ENCODE results near the gene XAGE2. TPM values are rescaled to one million over a fixed set of nuclear protein-coding genes. Genes with fewer than 3 reads are reported as not detected.
"Not testable (repeated sequence)": the region's sequence is repeated elsewhere in the genome, so short reads cannot be mapped to it uniquely, and the experiment has no call there.

XAGE2 gene
- not detected for total RNA-seq

GRCh38 chrX:52368368-52369055, at the start of gene XAGE2:
Gene XAGE2, plus strand, starts transcription at chrX:52369021. Its CDS starts 994 bp downstream, at chrX:52370015.
- Mint-ChIP-seq H3K4me1 (ENCODE audit: low read depth in 2 of 2) (no peaks in the 10 kb centered on the region), H3K4me3 (no peak within 1 kb of the TSS), H3K27ac (no peak within 1 kb of the TSS), H3K36me3 (no peaks in the 10 kb centered on the region), H3K27me3 (peaks cover 12 to 25% of the 10 kb centered on the region in 2 donors), H3K9me3 (no peaks in the 10 kb centered on the region)
- ATAC-seq (no peak), DNase-seq (ENCODE audit: low spot score) (no peak)

GRCh38 chrX:52337410-52337809, 31.4 kb upstream of the XAGE2 start:
- ATAC-seq (no peak), DNase-seq (ENCODE audit: low spot score) (no peak)
- Mint-ChIP-seq H3K27me3 (peaks cover 21 to 34% of the 10 kb centered on the region in 2 donors), H3K4me3 (no peak overlapping the region), H3K36me3 (no peaks in the 10 kb centered on the region), H3K27ac (no peak overlapping the region), H3K9me3 (no peaks in the 10 kb centered on the region), H3K4me1 (ENCODE audit: low read depth in 2 of 2) (no peaks in the 10 kb centered on the region)

GRCh38 chrX:52341493-52341892, 27.3 kb upstream of the XAGE2 start:
- H3K4me1 Mint-ChIP-seq (ENCODE audit: low read depth in 2 of 2) = peaks cover 0 to 2% of the 10 kb centered on the region in 2 donors
- H3K27me3 Mint-ChIP-seq = peaks cover 11 to 24% of the 10 kb centered on the region in 2 donors
- H3K27ac Mint-ChIP-seq = no peak overlapping the region

GRCh38 chrX:52343131-52343530, 25.7 kb upstream of the XAGE2 start:
- H3K27me3 Mint-ChIP-seq = peaks cover 11 to 29% of the 10 kb centered on the region in 2 donors
- H3K9me3 Mint-ChIP-seq = not testable (repeated sequence)

More at GRCh38 chrX:52341493-52341892, 27.3 kb upstream of the XAGE2 start:
- DNase-seq (ENCODE audit: low spot score) (no peak), ATAC-seq (no peak)
- Mint-ChIP-seq H3K9me3 (no peaks in the 10 kb centered on the region), H3K36me3 (no peaks in the 10 kb centered on the region), H3K4me3 (no peak overlapping the region)

GRCh38 chrX:52345402-52345801, 23.4 kb upstream of the XAGE2 start:
- not testable (repeated sequence) for ATAC-seq; H3K27ac Mint-ChIP-seq; H3K36me3 Mint-ChIP-seq; H3K9me3 Mint-ChIP-seq; H3K4me1 Mint-ChIP-seq (ENCODE audit: low read depth in 2 of 2); H3K4me3 Mint-ChIP-seq; DNase-seq (ENCODE audit: low spot score)
- H3K27me3 Mint-ChIP-seq = peaks cover 0 to 20% of the 10 kb centered on the region in 2 donors

More at GRCh38 chrX:52343131-52343530, 25.7 kb upstream of the XAGE2 start:
- not testable (repeated sequence) for ATAC-seq; DNase-seq (ENCODE audit: low spot score); H3K27ac Mint-ChIP-seq; H3K4me3 Mint-ChIP-seq; H3K36me3 Mint-ChIP-seq; H3K4me1 Mint-ChIP-seq (ENCODE audit: low read depth in 2 of 2)

- Mint-ChIP-seq H3K27me3 (peaks cover 0 to 17% of the 10 kb centered on the region in 2 donors), H3K4me1 (ENCODE audit: low read depth in 2 of 2) (peaks cover 0 to 2% of the 10 kb centered on the region in 2 donors), H3K27ac (no peak overlapping the region), H3K4me3 (no peak overlapping the region), H3K9me3 (no peaks in the 10 kb centered on the region), H3K36me3 (no peaks in the 10 kb centered on the region)
- ATAC-seq (peak; percentile 60 to 73), DNase-seq (ENCODE audit: low spot score) (no peak)
These were observed 22.4 kb upstream of the XAGE2 start for GRCh38 chrX:52346174-52347165.

- H3K36me3 Mint-ChIP-seq = no peaks in the 10 kb centered on the region
- H3K27ac Mint-ChIP-seq = no peak overlapping the region
- ATAC-seq = no peak
- no peak for DNase-seq (ENCODE audit: low spot score)
- peaks cover 0 to 2% of the 10 kb centered on the region in 2 donors for H3K4me1 Mint-ChIP-seq (ENCODE audit: low read depth in 2 of 2)
- no peaks in the 10 kb centered on the region for H3K9me3 Mint-ChIP-seq
- no peak overlapping the region for H3K4me3 Mint-ChIP-seq
- H3K27me3 Mint-ChIP-seq = peaks cover 0 to 13% of the 10 kb centered on the region in 2 donors
These were observed 19.1 kb upstream of the XAGE2 start for GRCh38 chrX:52349681-52350080.

- Mint-ChIP-seq H3K36me3 (no peaks in the 10 kb centered on the region), H3K9me3 (no peaks in the 10 kb centered on the region), H3K27ac (no peak overlapping the region), H3K4me3 (no peak overlapping the region), H3K4me1 (ENCODE audit: low read depth in 2 of 2) (no peaks in the 10 kb centered on the region), H3K27me3 (peaks cover 0 to 17% of the 10 kb centered on the region in 2 donors)
- DNase-seq (ENCODE audit: low spot score) (no peak), ATAC-seq (no peak)
These were observed 16.3 kb upstream of the XAGE2 start for GRCh38 chrX:52352551-52352950.

- no peak for ATAC-seq
- Mint-ChIP-seq H3K4me3 (no peak overlapping the region), H3K36me3 (no peaks in the 10 kb centered on the region), H3K9me3 (no peaks in the 10 kb centered on the region), H3K4me1 (ENCODE audit: low read depth in 2 of 2) (no peaks in the 10 kb centered on the region), H3K27ac (no peak overlapping the region), H3K27me3 (peaks cover 7 to 19% of the 10 kb centered on the region in 2 donors)
- DNase-seq (ENCODE audit: low spot score) = no peak
These were observed 15.0 kb upstream of the XAGE2 start for GRCh38 chrX:52353838-52354237.

GRCh38 chrX:52355108-52355507, 13.7 kb upstream of the XAGE2 start:
- no peaks in the 10 kb centered on the region for H3K4me1 Mint-ChIP-seq (ENCODE audit: low read depth in 2 of 2)

GRCh38 chrX:52359614-52360232, 9.1 kb upstream of the XAGE2 start:
- Mint-ChIP-seq H3K27ac (no peak overlapping the region), H3K4me3 (no peak overlapping the region), H3K27me3 (peaks cover 21 to 30% of the 10 kb centered on the region in 2 donors), H3K9me3 (no peaks in the 10 kb centered on the region), H3K36me3 (no peaks in the 10 kb centered on the region), H3K4me1 (ENCODE audit: low read depth in 2 of 2) (no peaks in the 10 kb centered on the region)
- ATAC-seq (no peak), DNase-seq (ENCODE audit: low spot score) (no peak)

More at GRCh38 chrX:52355108-52355507, 13.7 kb upstream of the XAGE2 start:
- Mint-ChIP-seq H3K27ac (no peak overlapping the region), H3K4me3 (no peak overlapping the region), H3K9me3 (no peaks in the 10 kb centered on the region), H3K27me3 (peaks cover 9 to 20% of the 10 kb centered on the region in 2 donors), H3K36me3 (no peaks in the 10 kb centered on the region)
- DNase-seq (ENCODE audit: low spot score) = no peak
- ATAC-seq = no peak

- no peak overlapping the region for H3K27ac Mint-ChIP-seq
- H3K4me1 Mint-ChIP-seq (ENCODE audit: low read depth in 2 of 2) = no peaks in the 10 kb centered on the region
- H3K4me3 Mint-ChIP-seq = no peak overlapping the region
- no peak for ATAC-seq
- peaks cover 24 to 30% of the 10 kb centered on the region in 2 donors for H3K27me3 Mint-ChIP-seq
- DNase-seq (ENCODE audit: low spot score) = no peak
- H3K36me3 Mint-ChIP-seq = no peaks in the 10 kb centered on the region
- no peaks in the 10 kb centered on the region for H3K9me3 Mint-ChIP-seq
These were observed 6.9 kb upstream of the XAGE2 start for GRCh38 chrX:52361941-52362340.

GRCh38 chrX:52363247-52363883, 5.5 kb upstream of the XAGE2 start:
- no peaks in the 10 kb centered on the region for H3K4me1 Mint-ChIP-seq (ENCODE audit: low read depth in 2 of 2)
- DNase-seq (ENCODE audit: low spot score) (no peak), ATAC-seq (no peak)
- peaks cover 30 to 36% of the 10 kb centered on the region in 2 donors for H3K27me3 Mint-ChIP-seq
- H3K36me3 Mint-ChIP-seq = no peaks in the 10 kb centered on the region
- H3K9me3 Mint-ChIP-seq = no peaks in the 10 kb centered on the region
- H3K4me3 Mint-ChIP-seq = no peak overlapping the region
- no peak overlapping the region for H3K27ac Mint-ChIP-seq

Data from natural killer cell treated with Interleukin-12 subunit alpha and Interleukin-12 subunit beta and Interleukin-15 and Interleukin-18, amount 100 ng/mL, for 72 hours (primary cell).